CD4-positive, alpha-beta T cell (primary cell): ENCODE data around the gene MIER1. TPM values are rescaled to one million over a fixed set of nuclear protein-coding genes. Genes with fewer than 3 reads are reported as not detected.

Experiments used
- ATAC-seq: fragments of 200-7000 bp; cut with Tn5 transposase; one replicate; pipeline ENCODE4 v1.10.0; 2022; ENCODE audit warnings: mild to moderate bottlenecking; ENCODE audit not compliant: poor library complexity
- CTCF ChIA-PET: fragments of 350-600 bp; sonication (Branson Sonifier 250); formaldehyde crosslinking; loops from one replicate; lab custom pipeline; 2021; ENCODE audit warnings: antibody characterized with exemption, inconsistent platforms; lab: Charles Lee
- POLR2A ChIA-PET: fragments of 350-600 bp; sonication (Branson Sonifier 250); formaldehyde crosslinking; loops from one replicate; lab custom pipeline; 2021; ENCODE audit warnings: antibody characterized with exemption, inconsistent platforms; lab: Charles Lee
- DNase-seq, 14 experiments: peaks; one replicate each; pipeline ENCODE4 v3.0.0-alpha.2; 2013 to 2020; ENCODE audit warnings: mixed read lengths in 2 of 14
- H3K27ac ChIP-seq, 2 donors: one replicate each; pipeline versions ENCODE4 v1.5.1 to v1.7.0; 2013; ENCODE audit warnings: low read length in 2 of 2, low read depth in 1 of 2, mild to moderate bottlenecking in 1 of 2
- H3K27me3 ChIP-seq, 2 experiments: 1 replicate in 1 of 2; 2 replicates in 1 of 2; pipeline versions ENCODE4 v1.6.1 to v1.7.0; 2013; ENCODE audit warnings: low read length in 2 of 2, control low read depth in 1 of 2, mild to moderate bottlenecking in 1 of 2, moderate library complexity in 1 of 2; ENCODE audit not compliant: insufficient read depth in 2 of 2, control insufficient read depth in 1 of 2
- H3K36me3 ChIP-seq: one replicate; pipeline ENCODE4 v1.6.1; 2013; ENCODE audit warnings: low read length, control low read depth; ENCODE audit not compliant: insufficient read depth
- H3K4me1 ChIP-seq: one replicate; pipeline ENCODE4 v1.6.1; 2013; ENCODE audit warnings: low read length, control low read depth; ENCODE audit not compliant: insufficient read depth
- H3K4me3 ChIP-seq: one replicate; pipeline ENCODE4 v1.5.1; 2013; ENCODE audit warnings: mild to moderate bottlenecking, low read length, moderate library complexity
- H3K9me3 ChIP-seq, 2 experiments: 1 replicate in 1 of 2; 2 replicates in 1 of 2; pipeline versions ENCODE4 v1.6.1 to v1.7.0; 2013; ENCODE audit warnings: low read length in 2 of 2, mild to moderate bottlenecking in 2 of 2, control low read depth in 1 of 2, moderate library complexity in 1 of 2; ENCODE audit not compliant: control insufficient read depth in 1 of 2, insufficient read depth in 1 of 2
- H3K27ac Mint-ChIP-seq: one replicate; pipeline ENCODE4 v1.8.0; 2020; ENCODE audit warnings: mixed read lengths
- H3K27me3 Mint-ChIP-seq: one replicate; pipeline ENCODE4 v1.8.0; 2021; ENCODE audit warnings: mixed read lengths
- H3K36me3 Mint-ChIP-seq: one replicate; pipeline ENCODE4 v1.8.0; 2021; ENCODE audit warnings: low read depth, mixed read lengths
- H3K4me1 Mint-ChIP-seq: one replicate; pipeline ENCODE4 v1.8.0; 2021; ENCODE audit warnings: low read depth, mixed read lengths
- H3K4me3 Mint-ChIP-seq: one replicate; pipeline ENCODE4 v1.8.0; 2020; ENCODE audit warnings: mild to moderate bottlenecking, mixed read lengths
- H3K9me3 Mint-ChIP-seq: one replicate; pipeline ENCODE4 v1.8.0; 2020; ENCODE audit warnings: mixed read lengths
- intact Hi-C, 2 experiments: fragments of 100-400 bp; cut with DNase I in 1 of 2; cut with micrococcal nuclease in 1 of 2; formaldehyde crosslinking; loops; one replicate each; pipeline versions ENCODE4 v1.15.1 to v1.9.0; 2023 to 2025; cut with DNase I, micrococcal nuclease
- total RNA-seq, 174 experiments: library from RNA in 2 of 174; stranded (reverse) in 2 of 174; gene quantifications; one replicate each; pipeline ENCODE4 v1.2.3 and lab custom pipeline; 2021 to 2026
- TF ChIP-seq, protein P1 (sequence below): fragments of 200-600 bp; IDR thresholded peaks from one replicate; pipeline ENCODE4 v1.8.0; 2022; ENCODE audit warnings: antibody characterized with exemption, mild to moderate bottlenecking

Gene MIER1
- total RNA-seq, 2 experiments from 2014 or later = 106 to 107 TPM

GRCh38 chr1:67031859-67032247, 107.1 kb downstream of the MIER1 start:
- ChIA-PET POLR2A (no interaction called here), CTCF (no interaction called here)
- Histone ChIP-seq H3K27ac (no peak overlapping the region), H3K4me1 (no peaks in the 10 kb centered on the region), H3K4me3 (no peak overlapping the region), H3K9me3 (no peaks in the 10 kb centered on the region), H3K27me3 (no peaks in the 10 kb centered on the region), H3K36me3 (peaks cover 18% of the 10 kb centered on the region)
- TF ChIP-seq, protein P1, sequence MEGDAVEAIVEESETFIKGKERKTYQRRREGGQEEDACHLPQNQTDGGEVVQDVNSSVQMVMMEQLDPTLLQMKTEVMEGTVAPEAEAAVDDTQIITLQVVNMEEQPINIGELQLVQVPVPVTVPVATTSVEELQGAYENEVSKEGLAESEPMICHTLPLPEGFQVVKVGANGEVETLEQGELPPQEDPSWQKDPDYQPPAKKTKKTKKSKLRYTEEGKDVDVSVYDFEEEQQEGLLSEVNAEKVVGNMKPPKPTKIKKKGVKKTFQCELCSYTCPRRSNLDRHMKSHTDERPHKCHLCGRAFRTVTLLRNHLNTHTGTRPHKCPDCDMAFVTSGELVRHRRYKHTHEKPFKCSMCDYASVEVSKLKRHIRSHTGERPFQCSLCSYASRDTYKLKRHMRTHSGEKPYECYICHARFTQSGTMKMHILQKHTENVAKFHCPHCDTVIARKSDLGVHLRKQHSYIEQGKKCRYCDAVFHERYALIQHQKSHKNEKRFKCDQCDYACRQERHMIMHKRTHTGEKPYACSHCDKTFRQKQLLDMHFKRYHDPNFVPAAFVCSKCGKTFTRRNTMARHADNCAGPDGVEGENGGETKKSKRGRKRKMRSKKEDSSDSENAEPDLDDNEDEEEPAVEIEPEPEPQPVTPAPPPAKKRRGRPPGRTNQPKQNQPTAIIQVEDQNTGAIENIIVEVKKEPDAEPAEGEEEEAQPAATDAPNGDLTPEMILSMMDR = no peak
- DNase-seq (no peak), ATAC-seq (no peak)
- no peak overlapping the region for H3K4me3 Mint-ChIP-seq
- H3K36me3 Mint-ChIP-seq = peaks cover 83% of the 10 kb centered on the region
- no peaks in the 10 kb centered on the region for H3K27me3 Mint-ChIP-seq
- intact Hi-C loops = no loop called here
- no peaks in the 10 kb centered on the region for H3K9me3 Mint-ChIP-seq
- peaks cover 16% of the 10 kb centered on the region for H3K4me1 Mint-ChIP-seq
- H3K27ac Mint-ChIP-seq = no peak overlapping the region

Other genes starting within 250 kb of the MIER1 start
- not detected for gene DYNLT5, start 172.5 kb upstream of the MIER1 start, total RNA-seq
- gene INSL5, start 123.7 kb upstream of the MIER1 start, total RNA-seq = not detected
- 1 to 10 TPM; 5.0 to 8.8 TPM for gene DNAI4, start 134 bp upstream of the MIER1 start, total RNA-seq
- 1 to 10 TPM; 8.1 to 9.1 TPM for gene SLC35D1, start 129.2 kb downstream of the MIER1 start, total RNA-seq
- gene C1orf141, start 210.0 kb downstream of the MIER1 start, total RNA-seq = not detected
- under 1 TPM; 0.08 to 0.14 TPM for gene IL23R, start 241.5 kb downstream of the MIER1 start, total RNA-seq